HepG2 (cell line): ENCODE results near the gene AMDHD1. TPM values are rescaled to one million over a fixed set of nuclear protein-coding genes. Genes with fewer than 3 reads are reported as not detected.

Source experiments
- ATAC-seq: fragments of 200-7000 bp; cut with Tn5 transposase; 3 replicates; pipeline ENCODE4 v1.9.1; 2020; ENCODE audit warnings: mild to moderate bottlenecking, moderate library complexity
- Bru-seq: library from RNA; stranded (reverse); fragments of 400-500 nt; gene quantifications from one replicate; lab custom pipeline; 2021; lab: Mats Ljungman, UMichigan
- BruChase-seq, 2 experiments: library from RNA; stranded (reverse); fragments of 400-500 nt; gene quantifications; one replicate each; lab custom pipeline; 2021; lab: Mats Ljungman, UMichigan
- BruUV-seq: library from RNA; stranded (reverse); fragments of 400-500 nt; replicated peaks from 2 replicates; lab custom pipeline; 2021; lab: Mats Ljungman, UMichigan
- CTCF ChIA-PET: fragments of 300-600 bp; formaldehyde crosslinking; extraction: SDS; loops from one replicate; lab custom pipeline; 2021; ENCODE audit warnings: low total read pairs, inconsistent platforms, low intra/inter-chr PET ratio; lab: Yijun Ruan, JAX
- POLR2A ChIA-PET: fragments of 350-600 bp; sonication (Branson Sonifier 250); formaldehyde crosslinking; loops from one replicate; lab custom pipeline; 2020; ENCODE audit warnings: antibody characterized with exemption, inconsistent platforms; lab: Yijun Ruan, JAX
- DNase-seq: peaks from one replicate; pipeline ENCODE4 v3.0.0-alpha.2; 2015; ENCODE audit warnings: low spot score
- FAIRE-seq: peaks from 3 replicates; lab custom pipeline; 2011; peaks lifted over from hg19 to GRCh38; lab: Jason Lieb, UNC
- H2AFZ ChIP-seq: one replicate; pipeline ENCODE4 v1.6.1; 2011; ENCODE audit warnings: low read length, inconsistent platforms
- H3K27ac ChIP-seq: fragments of 300-600 bp; 3 replicates; pipeline ENCODE4 v1.8.0; 2011; ENCODE audit warnings: mixed run types, mild to moderate bottlenecking, mixed read lengths, low read length, inconsistent platforms; ENCODE audit not compliant: insufficient read depth; ENCODE audit errors: extremely low read length
- H3K27me3 ChIP-seq, 2 experiments: fragments of 200-600 bp in 1 of 2; 2 replicates in 1 of 2; 3 replicates in 1 of 2; pipeline versions ENCODE4 v1.6.0 to v1.8.0; 2011; ENCODE audit warnings: low read length in 2 of 2, mild to moderate bottlenecking in 2 of 2, moderate library complexity in 2 of 2, inconsistent platforms in 1 of 2; ENCODE audit not compliant: insufficient read depth in 2 of 2, control insufficient read depth in 1 of 2
- H3K36me3 ChIP-seq, 2 experiments: fragments of 200-600 bp in 1 of 2; replicated peaks in 1 of 2; 2 replicates in 1 of 2; 3 replicates in 1 of 2; pipeline versions ENCODE4 v1.5.1 to v1.8.0; 2011; ENCODE audit warnings: low read length in 2 of 2, inconsistent platforms in 1 of 2; ENCODE audit not compliant: insufficient read depth in 2 of 2, control insufficient read depth in 1 of 2
- H3K4me1 ChIP-seq: 2 replicates; pipeline ENCODE4 v1.5.1; 2012; ENCODE audit warnings: low read length, inconsistent platforms; ENCODE audit not compliant: insufficient read depth
- H3K4me2 ChIP-seq: 2 replicates; pipeline ENCODE4 v1.6.0; 2011; ENCODE audit warnings: low read depth, low read length, inconsistent platforms
- H3K4me3 ChIP-seq, 3 experiments: fragments of 200-600 bp in 1 of 3; sonication (generic), shearing (Covaris generic) in 1 of 3; replicated peaks in 1 of 3; 2 replicates each; pipeline ENCODE4 v1.5.1; 2011 to 2016; ENCODE audit warnings: low read length in 3 of 3, inconsistent platforms in 2 of 3, low read depth in 2 of 3, mild to moderate bottlenecking in 2 of 3, control low read depth in 1 of 3, mixed read lengths in 1 of 3; ENCODE audit not compliant: insufficient read depth in 1 of 3
- H3K79me2 ChIP-seq: one replicate; pipeline ENCODE4 v1.6.1; 2011; ENCODE audit warnings: low read length, inconsistent platforms; ENCODE audit not compliant: insufficient read depth
- H3K9ac ChIP-seq: 2 replicates; pipeline ENCODE4 v1.6.0; 2011; ENCODE audit warnings: mild to moderate bottlenecking, low read depth, low read length, inconsistent platforms; ENCODE audit not compliant: insufficient read depth
- H3K9me3 ChIP-seq: 2 replicates; pipeline ENCODE4 v1.5.1; 2012; ENCODE audit warnings: mild to moderate bottlenecking, low read length
- H4K20me1 ChIP-seq: 2 replicates; pipeline ENCODE4 v1.6.0; 2011; ENCODE audit warnings: inconsistent platforms, mild to moderate bottlenecking, low read length, moderate library complexity; ENCODE audit not compliant: insufficient read depth
- FOXJ3 ChIP-seq: sonication (generic); formaldehyde crosslinking; IDR thresholded peaks from 2 replicates; pipeline ENCODE4 v1.4.0; 2020; ENCODE audit warnings: missing genetic modification reagents, mild to moderate bottlenecking, borderline replicate concordance
- MAFF ChIP-seq: IDR thresholded peaks from 2 replicates; pipeline ENCODE4 v1.6.1; 2011; ENCODE audit warnings: low read depth, low read length, improper control_type of control experiment
- STAG1 ChIP-seq: sonication (generic); formaldehyde crosslinking; IDR thresholded peaks from 2 replicates; pipeline ENCODE4 v1.4.0; 2020; ENCODE audit warnings: missing genetic modification reagents
- TCF7L2 ChIP-seq: IDR thresholded peaks from 2 replicates; pipeline ENCODE4 v1.6.1; 2011; ENCODE audit warnings: mild to moderate bottlenecking, low read depth, low read length, moderate library complexity
- TGIF2 ChIP-seq: IDR thresholded peaks from 2 replicates; pipeline ENCODE4 v1.6.1; 2016; ENCODE audit warnings: control low read depth, missing compliant biosample characterization
- ZNF652 ChIP-seq: IDR thresholded peaks from 2 replicates; pipeline ENCODE4 v1.6.1; 2016; ENCODE audit warnings: low read depth, borderline replicate concordance
- WGBS: methylation state at CpG from one replicate; pipeline ENCODE4 v1.1.6; 2017; ENCODE audit warnings: low lambda C conversion rate; 5-methylcytosine and 5-hydroxymethylcytosine counted together
- in situ Hi-C: cut with HindIII; loops from 2 replicates; pipeline ENCODE4 v1.10.0; 2017; ENCODE audit warnings: low pct_unique_long_range_greater_than_20kb; ENCODE audit not compliant: extremely low pct_ligation_motif_present
- intact Hi-C: fragments of 100-400 bp; cut with micrococcal nuclease; formaldehyde crosslinking; loops from one replicate; pipeline ENCODE4 v1.10.0; 2022; ENCODE audit not compliant: unreplicated experiment
- long read RNA-seq, 2 experiments: library from RNA in 1 of 2; library from polyadenylated mRNA in 1 of 2; stranded (forward) in 1 of 2; unstranded in 1 of 2; transcript quantifications; one replicate each; pipeline ENCODE4 v2.0.0, GENCODE V29; 2019 to 2022
- polyA minus RNA-seq, 3 experiments: library from RNA; depleted of rRNA, polyadenylated mRNA; stranded (reverse); fragments of >200 nt; gene quantifications; 2 replicates each; pipeline ENCODE4 v1.2.3, GENCODE V29; 2011; ENCODE audit warnings: low replicate concordance in 1 of 3
- polyA plus RNA-seq, 8 experiments: library from polyadenylated mRNA; depleted of rRNA in 3 of 8; stranded (reverse) in 7 of 8; unstranded in 1 of 8; fragments of >200 nt; fragmentation: Illumina TruSeq in 4 of 8; extraction: Trizol in 4 of 8; gene quantifications; 2 replicates each; pipeline versions ENCODE4 v1.2.1 to v1.2.3, GENCODE V29; 2011 to 2016; ENCODE audit warnings: low read depth in 4 of 8, missing spikeins in 1 of 8, mixed read lengths in 1 of 8; ENCODE audit not compliant: insufficient read depth in 1 of 8
- total RNA-seq, 5 experiments: library from RNA; depleted of rRNA; stranded (reverse); fragments of >200 nt; fragmentation: Illumina TruSeq; extraction: Trizol; gene quantifications; 2 replicates each; pipeline ENCODE4 v1.2.3, GENCODE V29; 2016; ENCODE audit warnings: low read depth in 1 of 5
- TF ChIP-seq, protein P1 (sequence below), 2 experiments: sonication (generic) in 1 of 2; formaldehyde crosslinking in 1 of 2; IDR thresholded peaks; 2 replicates each; pipeline versions ENCODE4 v1.6.1 to v1.9.0; 2014 to 2022; ENCODE audit warnings: antibody characterized with exemption in 1 of 2, borderline replicate concordance in 1 of 2, inconsistent platforms in 1 of 2, low read depth in 1 of 2, missing genetic modification reagents in 1 of 2
- TF ChIP-seq, protein P2 (sequence below): sonication (generic); formaldehyde crosslinking; IDR thresholded peaks from 2 replicates; pipeline ENCODE4 v1.5.0; 2020; ENCODE audit warnings: missing genetic modification reagents

AMDHD1 gene, protein sequence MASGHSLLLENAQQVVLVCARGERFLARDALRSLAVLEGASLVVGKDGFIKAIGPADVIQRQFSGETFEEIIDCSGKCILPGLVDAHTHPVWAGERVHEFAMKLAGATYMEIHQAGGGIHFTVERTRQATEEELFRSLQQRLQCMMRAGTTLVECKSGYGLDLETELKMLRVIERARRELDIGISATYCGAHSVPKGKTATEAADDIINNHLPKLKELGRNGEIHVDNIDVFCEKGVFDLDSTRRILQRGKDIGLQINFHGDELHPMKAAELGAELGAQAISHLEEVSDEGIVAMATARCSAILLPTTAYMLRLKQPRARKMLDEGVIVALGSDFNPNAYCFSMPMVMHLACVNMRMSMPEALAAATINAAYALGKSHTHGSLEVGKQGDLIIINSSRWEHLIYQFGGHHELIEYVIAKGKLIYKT
- total RNA-seq (2016; rRNA removed; fragmentation: Illumina TruSeq; extraction: Trizol) (6.2 and 6.5 TPM in 2 replicates), polyA plus RNA-seq (2011; rRNA removed) (29.6 and 31.5 TPM in 2 replicates), polyA minus RNA-seq (2011; rRNA and poly(A)+ RNA removed; ENCODE audit: low replicate concordance) (1.8 and 25.6 TPM in 2 replicates), Bru-seq, nascent RNA (percentile 72 among the genes with signal in this experiment), BruChase-seq, experiment 1, labeled RNA remaining after a 6-hour chase (percentile 70 among the genes with signal in this experiment), BruChase-seq, experiment 2, labeled RNA remaining after a 2-hour chase (percentile 66 among the genes with signal in this experiment)
- total RNA-seq (2016; cell fraction: cytosol; rRNA removed; fragmentation: Illumina TruSeq; extraction: Trizol; ENCODE audit: low read depth) = 0.91 and 1.2 TPM in 2 replicates
- 6.5 and 6.7 TPM in 2 replicates for total RNA-seq (2016; cell fraction: insoluble cytoplasmic fraction; rRNA removed; fragmentation: Illumina TruSeq; extraction: Trizol)
- total RNA-seq (2016; cell fraction: membrane; rRNA removed; fragmentation: Illumina TruSeq; extraction: Trizol) = 2.3 and 2.7 TPM in 2 replicates
- 4.1 and 7.2 TPM in 2 replicates for total RNA-seq (2016; cell fraction: nucleus; rRNA removed; fragmentation: Illumina TruSeq; extraction: Trizol)
- polyA plus RNA-seq (2011; cell fraction: cytosol; rRNA removed) = 16.5 and 18.2 TPM in 2 replicates
- 119 and 127 TPM in 2 replicates for polyA plus RNA-seq (2011; cell fraction: nucleus; rRNA removed)
- polyA plus RNA-seq (2012) = 21.2 and 31.4 TPM in 2 replicates
- polyA plus RNA-seq (2016; cell fraction: cytosol; fragmentation: Illumina TruSeq; extraction: Trizol; ENCODE audit: low read depth) = 0.93 and 1.1 TPM in 2 replicates
- 6.7 and 6.9 TPM in 2 replicates for polyA plus RNA-seq (2016; cell fraction: insoluble cytoplasmic fraction; fragmentation: Illumina TruSeq; extraction: Trizol; ENCODE audit: low read depth)
- polyA plus RNA-seq (2016; cell fraction: membrane; fragmentation: Illumina TruSeq; extraction: Trizol; ENCODE audit: low read depth) = 1.9 and 2.6 TPM in 2 replicates
- polyA plus RNA-seq (2016; cell fraction: nucleus; fragmentation: Illumina TruSeq; extraction: Trizol; ENCODE audit: insufficient read depth, low read depth) = 16.1 and 17.7 TPM in 2 replicates
- polyA minus RNA-seq (2011; cell fraction: cytosol; rRNA and poly(A)+ RNA removed) = 8.2 and 13.4 TPM in 2 replicates
- 15.7 and 18.8 TPM in 2 replicates for polyA minus RNA-seq (2011; cell fraction: nucleus; rRNA and poly(A)+ RNA removed)
- long read RNA-seq, experiment 1, transcript AMDHD1-201 (9 exons, 2,260 nt) = major isoform, 28 of 40 reads
- long read RNA-seq, experiment 1, partial matches to known transcripts = 4 of 40 reads
- long read RNA-seq, experiment 1, other reads (novel, unspliced or antisense) = 5 of 40 reads
- long read RNA-seq, experiment 2, transcript AMDHD1-201 (9 exons, 2,260 nt) = major isoform, 10 of 36 reads
- long read RNA-seq, experiment 2, partial matches to known transcripts = 17 of 36 reads
- long read RNA-seq, experiment 2, other reads (novel, unspliced or antisense) = 8 of 36 reads

DNA sequence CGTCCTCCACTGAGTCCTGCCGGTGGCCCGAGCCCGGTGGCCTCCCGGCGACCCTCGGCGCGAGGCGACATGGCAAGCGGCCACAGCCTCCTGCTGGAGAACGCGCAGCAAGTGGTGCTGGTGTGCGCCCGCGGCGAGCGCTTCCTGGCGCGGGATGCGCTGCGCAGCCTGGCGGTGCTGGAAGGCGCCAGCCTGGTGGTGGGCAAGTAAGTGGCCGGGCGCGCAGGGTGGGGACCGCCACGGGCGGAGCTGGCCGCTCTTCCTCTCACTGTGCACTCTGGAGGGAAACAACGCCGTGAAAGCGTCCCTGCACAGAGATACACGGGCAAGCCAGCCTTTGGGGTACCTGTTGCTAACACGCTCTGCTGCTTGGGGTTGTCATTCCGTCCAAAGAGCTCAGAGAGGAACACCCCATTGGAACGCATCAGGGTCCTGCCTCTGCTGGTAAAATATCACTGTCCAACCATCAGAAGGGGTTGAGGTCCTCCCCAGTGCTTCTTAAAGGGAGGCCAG lies at the start of gene AMDHD1:
AMDHD1 (plus strand) TSS at position 2 of the 513 bp plus-strand sequence; CDS start at position 70, 68 bp downstream.
- peak; percentile 4 for FAIRE-seq
- intact Hi-C loops (loop anchor here (2.0 kb wide), 1 partner anchor 53 kb away; the partner anchor contains the start of gene HAL), in situ Hi-C loops (no loop called here)
- Histone ChIP-seq H3K4me3 (peak within 1 kb of the TSS; percentile 72 to 92 (median 86)), H3K9me3 (no peaks in the 10 kb centered on the region), H3K4me2 (peak within 1 kb of the TSS; percentile 94), H3K27ac (peak within 1 kb of the TSS; percentile 88), H3K9ac (peak within 1 kb of the TSS; percentile 85), H4K20me1 (no peaks in the 10 kb centered on the region), H2AFZ (no peak within 1 kb of the TSS), H3K27me3 (no peaks in the 10 kb centered on the region; a peak in 1 of 5 replicates), H3K79me2 (peaks cover 15% of the 10 kb centered on the region), H3K36me3 (no peaks in the 10 kb centered on the region), H3K4me1 (peaks cover 53% of the 10 kb centered on the region)
- CTCF ChIA-PET = no interaction called here
- ATAC-seq = peak; percentile 83
- no TSS peak for BruUV-seq
- WGBS = no CpG with 5 or more reads among the region's 38 CpGs
- DNase-seq = peak; percentile 45
- POLR2A ChIA-PET = interaction anchor here (0.5 to 4.7 kb wide), 16 partner anchors 10 to 330 kb away, joined by 3 to 92 read pairs (median 9); partner anchors contain the start of gene HAL
- TF ChIP-seq TCF7L2 = no peak
- TF ChIP-seq MAFF = no peak
- TF ChIP-seq ZNF652 (CRISPR knock-in tag) = no peak
- TF ChIP-seq FOXJ3 = no peak
- TF ChIP-seq, protein P1, sequence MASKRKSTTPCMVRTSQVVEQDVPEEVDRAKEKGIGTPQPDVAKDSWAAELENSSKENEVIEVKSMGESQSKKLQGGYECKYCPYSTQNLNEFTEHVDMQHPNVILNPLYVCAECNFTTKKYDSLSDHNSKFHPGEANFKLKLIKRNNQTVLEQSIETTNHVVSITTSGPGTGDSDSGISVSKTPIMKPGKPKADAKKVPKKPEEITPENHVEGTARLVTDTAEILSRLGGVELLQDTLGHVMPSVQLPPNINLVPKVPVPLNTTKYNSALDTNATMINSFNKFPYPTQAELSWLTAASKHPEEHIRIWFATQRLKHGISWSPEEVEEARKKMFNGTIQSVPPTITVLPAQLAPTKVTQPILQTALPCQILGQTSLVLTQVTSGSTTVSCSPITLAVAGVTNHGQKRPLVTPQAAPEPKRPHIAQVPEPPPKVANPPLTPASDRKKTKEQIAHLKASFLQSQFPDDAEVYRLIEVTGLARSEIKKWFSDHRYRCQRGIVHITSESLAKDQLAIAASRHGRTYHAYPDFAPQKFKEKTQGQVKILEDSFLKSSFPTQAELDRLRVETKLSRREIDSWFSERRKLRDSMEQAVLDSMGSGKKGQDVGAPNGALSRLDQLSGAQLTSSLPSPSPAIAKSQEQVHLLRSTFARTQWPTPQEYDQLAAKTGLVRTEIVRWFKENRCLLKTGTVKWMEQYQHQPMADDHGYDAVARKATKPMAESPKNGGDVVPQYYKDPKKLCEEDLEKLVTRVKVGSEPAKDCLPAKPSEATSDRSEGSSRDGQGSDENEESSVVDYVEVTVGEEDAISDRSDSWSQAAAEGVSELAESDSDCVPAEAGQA (IDR thresholded peaks at IDR 0.05; ENCODE audit: low read depth) = no peak
- TF ChIP-seq, protein P1 (CRISPR knock-in tag; IDR thresholded peaks at IDR 0.05; ENCODE audit: borderline replicate concordance) = 0 out of 2 replicates have a peak, but pooled peaks have one; percentile 44
- TF ChIP-seq STAG1 (CRISPR knock-in tag) = no peak; the same call in 1 of the 2 replicates
- 0 out of 2 replicates have a peak, but pooled peaks have one; percentile 15 for TF ChIP-seq TGIF2 (CRISPR knock-in tag)
- TF ChIP-seq, protein P2, sequence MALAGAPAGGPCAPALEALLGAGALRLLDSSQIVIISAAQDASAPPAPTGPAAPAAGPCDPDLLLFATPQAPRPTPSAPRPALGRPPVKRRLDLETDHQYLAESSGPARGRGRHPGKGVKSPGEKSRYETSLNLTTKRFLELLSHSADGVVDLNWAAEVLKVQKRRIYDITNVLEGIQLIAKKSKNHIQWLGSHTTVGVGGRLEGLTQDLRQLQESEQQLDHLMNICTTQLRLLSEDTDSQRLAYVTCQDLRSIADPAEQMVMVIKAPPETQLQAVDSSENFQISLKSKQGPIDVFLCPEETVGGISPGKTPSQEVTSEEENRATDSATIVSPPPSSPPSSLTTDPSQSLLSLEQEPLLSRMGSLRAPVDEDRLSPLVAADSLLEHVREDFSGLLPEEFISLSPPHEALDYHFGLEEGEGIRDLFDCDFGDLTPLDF (CRISPR knock-in tag) = no peak
